ENCODE results near the gene TRIM66.

DNA sequence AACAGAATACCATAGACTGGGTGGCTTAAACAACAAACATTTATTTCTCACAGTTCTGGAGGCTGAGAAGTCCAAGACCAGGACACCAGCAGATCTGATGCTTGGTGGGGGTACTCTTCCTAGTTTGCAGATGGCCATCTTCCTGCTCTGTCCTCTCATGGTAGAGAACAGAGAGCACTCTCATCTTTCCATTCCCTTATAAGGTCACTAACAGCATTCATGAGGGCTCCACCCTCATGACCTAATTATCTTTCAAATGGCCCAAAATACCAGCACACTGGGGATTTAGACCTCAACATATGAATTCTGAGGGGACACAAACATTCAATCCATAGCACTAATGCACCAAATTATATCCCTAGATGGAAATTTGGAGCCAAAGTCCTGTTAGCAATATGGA is 94.5 kb downstream of the TRIM66 start:
- TF ChIP-seq POLR2A (IDR thresholded peaks at IDR 0.05; ENCODE audit: low read depth) = no peak
- TF ChIP-seq, protein P1, sequence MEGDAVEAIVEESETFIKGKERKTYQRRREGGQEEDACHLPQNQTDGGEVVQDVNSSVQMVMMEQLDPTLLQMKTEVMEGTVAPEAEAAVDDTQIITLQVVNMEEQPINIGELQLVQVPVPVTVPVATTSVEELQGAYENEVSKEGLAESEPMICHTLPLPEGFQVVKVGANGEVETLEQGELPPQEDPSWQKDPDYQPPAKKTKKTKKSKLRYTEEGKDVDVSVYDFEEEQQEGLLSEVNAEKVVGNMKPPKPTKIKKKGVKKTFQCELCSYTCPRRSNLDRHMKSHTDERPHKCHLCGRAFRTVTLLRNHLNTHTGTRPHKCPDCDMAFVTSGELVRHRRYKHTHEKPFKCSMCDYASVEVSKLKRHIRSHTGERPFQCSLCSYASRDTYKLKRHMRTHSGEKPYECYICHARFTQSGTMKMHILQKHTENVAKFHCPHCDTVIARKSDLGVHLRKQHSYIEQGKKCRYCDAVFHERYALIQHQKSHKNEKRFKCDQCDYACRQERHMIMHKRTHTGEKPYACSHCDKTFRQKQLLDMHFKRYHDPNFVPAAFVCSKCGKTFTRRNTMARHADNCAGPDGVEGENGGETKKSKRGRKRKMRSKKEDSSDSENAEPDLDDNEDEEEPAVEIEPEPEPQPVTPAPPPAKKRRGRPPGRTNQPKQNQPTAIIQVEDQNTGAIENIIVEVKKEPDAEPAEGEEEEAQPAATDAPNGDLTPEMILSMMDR (IDR thresholded peaks at IDR 0.05) = no peak
